ENCODE results near the gene USP12. TPM values are rescaled to one million over a fixed set of nuclear protein-coding genes. Genes with fewer than 3 reads are reported as not detected.

USP12 gene
- total RNA-seq, 1 donor from 2014 or later: 32.6 TPM

DNA sequence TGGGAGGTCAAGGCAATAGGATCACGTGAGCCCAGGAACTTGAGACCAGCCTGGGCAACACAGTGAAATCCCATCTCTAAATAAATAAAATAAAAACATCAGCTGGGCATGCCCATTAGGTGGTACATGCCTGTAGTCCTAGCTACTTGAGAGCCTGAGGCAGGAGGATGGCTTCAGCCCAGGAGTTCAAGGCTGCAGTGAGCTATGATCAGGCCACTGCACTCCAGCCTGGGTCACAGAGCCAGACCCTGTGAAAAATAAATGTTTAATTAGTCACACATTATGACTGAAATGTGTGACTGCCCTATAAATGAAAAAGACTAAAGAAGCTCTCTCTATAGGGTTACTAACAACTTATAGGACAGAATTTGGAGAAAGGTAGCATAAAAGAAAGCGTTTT lies 37.7 kb downstream of the USP12 start:
- Mint-ChIP-seq H3K9me3 (ENCODE audit: unreplicated experiment) (no peaks in the 10 kb centered on the region), H3K27me3 (ENCODE audit: unreplicated experiment) (no peaks in the 10 kb centered on the region), H3K4me1 (ENCODE audit: unreplicated experiment) (peaks cover 63% of the 10 kb centered on the region), H3K4me3 (ENCODE audit: unreplicated experiment) (no peak overlapping the region), H3K36me3 (ENCODE audit: unreplicated experiment) (peaks cover 6% of the 10 kb centered on the region), H3K27ac (ENCODE audit: unreplicated experiment) (no peak overlapping the region)
- TF ChIP-seq CTCF (IDR thresholded peaks at IDR 0.05): no peak
- DNase-seq (ENCODE audit: extremely low spot score, unreplicated experiment): no peak

DNA sequence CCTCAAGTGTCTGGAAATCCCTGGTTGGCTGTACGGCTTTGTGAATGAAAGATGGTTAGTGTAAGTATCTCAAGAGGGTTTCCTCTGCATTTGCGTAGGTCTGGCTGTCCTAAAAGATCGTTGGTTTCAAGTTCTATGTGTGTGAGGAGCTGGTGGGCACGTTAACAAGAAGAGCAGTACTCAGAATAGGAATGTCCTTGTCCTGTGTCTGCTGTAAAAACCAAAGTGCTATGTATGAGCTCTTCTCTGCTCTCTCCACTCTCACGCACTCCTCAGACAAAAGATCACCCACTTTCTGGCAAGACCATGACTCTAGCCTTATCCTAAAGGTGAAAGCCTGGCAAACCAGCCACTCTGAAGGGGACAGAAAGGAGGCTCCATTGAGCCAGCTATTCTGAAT lies 39.1 kb downstream of the USP12 start:
- no peak for DNase-seq (ENCODE audit: extremely low spot score, unreplicated experiment)
- H3K4me3 Mint-ChIP-seq (ENCODE audit: unreplicated experiment): no peak overlapping the region
- H3K9me3 Mint-ChIP-seq (ENCODE audit: unreplicated experiment): no peaks in the 10 kb centered on the region
- H3K4me1 Mint-ChIP-seq (ENCODE audit: unreplicated experiment): peaks cover 72% of the 10 kb centered on the region
- no peak overlapping the region for H3K27ac Mint-ChIP-seq (ENCODE audit: unreplicated experiment)
- H3K36me3 Mint-ChIP-seq (ENCODE audit: unreplicated experiment): peaks cover 6% of the 10 kb centered on the region
- no peak for TF ChIP-seq CTCF (IDR thresholded peaks at IDR 0.05)
- no peaks in the 10 kb centered on the region for H3K27me3 Mint-ChIP-seq (ENCODE audit: unreplicated experiment)

- TF ChIP-seq CTCF (IDR thresholded peaks at IDR 0.05): no peak
- H3K4me3 Mint-ChIP-seq (ENCODE audit: unreplicated experiment): no peak overlapping the region
- no peaks in the 10 kb centered on the region for H3K27me3 Mint-ChIP-seq (ENCODE audit: unreplicated experiment)
- peaks cover 75% of the 10 kb centered on the region for H3K4me1 Mint-ChIP-seq (ENCODE audit: unreplicated experiment)
- DNase-seq (ENCODE audit: extremely low spot score, unreplicated experiment): no peak
- no peak overlapping the region for H3K27ac Mint-ChIP-seq (ENCODE audit: unreplicated experiment)
- peaks cover 6% of the 10 kb centered on the region for H3K36me3 Mint-ChIP-seq (ENCODE audit: unreplicated experiment)
- H3K9me3 Mint-ChIP-seq (ENCODE audit: unreplicated experiment): no peaks in the 10 kb centered on the region
Observed at GRCh38 chr13:27131906-27132305, 39.7 kb downstream of the USP12 start.

- Mint-ChIP-seq H3K36me3 (ENCODE audit: unreplicated experiment) (peaks cover 6% of the 10 kb centered on the region), H3K27ac (ENCODE audit: unreplicated experiment) (no peak overlapping the region), H3K4me1 (ENCODE audit: unreplicated experiment) (peaks cover 82% of the 10 kb centered on the region), H3K9me3 (ENCODE audit: unreplicated experiment) (no peaks in the 10 kb centered on the region), H3K4me3 (ENCODE audit: unreplicated experiment) (no peak overlapping the region), H3K27me3 (ENCODE audit: unreplicated experiment) (no peaks in the 10 kb centered on the region)
- DNase-seq (ENCODE audit: extremely low spot score, unreplicated experiment): no peak
- no peak for TF ChIP-seq CTCF (IDR thresholded peaks at IDR 0.05)
Observed at GRCh38 chr13:27130979-27131623, 40.5 kb downstream of the USP12 start.

DNA sequence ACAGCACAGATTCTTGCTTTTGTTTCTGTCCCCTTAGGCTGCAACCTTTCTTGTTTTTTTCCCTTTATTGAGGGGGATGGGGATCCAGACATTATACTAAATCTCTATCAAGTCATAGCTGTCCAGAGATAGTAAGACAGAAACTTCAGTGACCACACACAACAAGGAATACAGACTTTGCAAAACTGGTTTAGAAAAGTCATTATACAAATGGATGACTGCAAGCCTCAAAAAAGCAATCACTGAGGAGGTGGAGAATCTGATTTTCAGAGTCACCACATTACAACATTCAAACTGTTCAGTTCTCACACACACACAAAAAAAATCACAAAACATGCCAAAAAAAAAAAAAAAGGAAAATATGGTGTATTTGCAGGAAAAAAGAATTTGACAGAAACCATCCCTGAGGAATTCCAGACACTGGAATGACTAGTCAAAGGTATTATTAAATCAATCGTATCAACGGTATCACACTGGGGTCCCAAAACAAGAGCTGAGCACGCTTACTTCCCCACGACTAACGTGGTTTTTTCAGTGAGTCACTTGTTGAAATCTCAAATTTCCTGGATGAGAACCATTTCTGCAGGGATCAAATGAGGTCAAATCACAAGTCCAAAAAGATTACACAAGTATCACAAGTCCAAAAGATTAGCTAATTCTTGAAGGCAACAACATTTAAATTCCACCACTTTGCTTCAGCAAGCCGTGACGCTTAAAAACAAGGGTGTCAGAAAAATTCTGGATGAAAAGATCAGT lies 41.2 kb downstream of the USP12 start:
- H3K27me3 Mint-ChIP-seq (ENCODE audit: unreplicated experiment): no peaks in the 10 kb centered on the region
- H3K9me3 Mint-ChIP-seq (ENCODE audit: unreplicated experiment): no peaks in the 10 kb centered on the region
- DNase-seq (ENCODE audit: extremely low spot score, unreplicated experiment): no peak
- peaks cover 6% of the 10 kb centered on the region for H3K36me3 Mint-ChIP-seq (ENCODE audit: unreplicated experiment)
- peaks cover 83% of the 10 kb centered on the region for H3K4me1 Mint-ChIP-seq (ENCODE audit: unreplicated experiment)
- peak overlapping the region; percentile 54 for H3K27ac Mint-ChIP-seq (ENCODE audit: unreplicated experiment)
- TF ChIP-seq CTCF (IDR thresholded peaks at IDR 0.05): no peak
- H3K4me3 Mint-ChIP-seq (ENCODE audit: unreplicated experiment): peak overlapping the region; percentile 15
